ENCODE measurements around the gene WWTR1.

WWTR1 gene

DNA sequence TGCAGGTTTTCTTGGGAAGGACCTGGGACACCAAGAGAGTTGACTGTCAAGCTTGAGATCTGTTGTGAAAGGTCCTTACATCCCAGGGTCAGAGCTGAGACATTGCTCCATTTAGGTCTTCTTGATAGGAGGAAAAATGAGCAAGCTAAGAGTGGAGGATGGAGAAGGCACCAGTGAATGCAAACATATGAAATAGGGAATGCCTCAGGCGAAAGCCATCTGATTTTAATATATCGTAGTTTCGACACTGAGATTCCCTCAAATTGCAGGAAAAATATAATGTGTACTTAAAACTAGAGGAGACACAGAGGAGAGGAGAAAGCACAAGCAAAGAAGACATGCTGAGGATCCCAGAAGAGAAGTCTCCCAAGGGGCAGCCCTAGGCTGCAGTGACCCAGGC lies 97.8 kb downstream of the WWTR1 start:
- DNase-seq: no peak

DNA sequence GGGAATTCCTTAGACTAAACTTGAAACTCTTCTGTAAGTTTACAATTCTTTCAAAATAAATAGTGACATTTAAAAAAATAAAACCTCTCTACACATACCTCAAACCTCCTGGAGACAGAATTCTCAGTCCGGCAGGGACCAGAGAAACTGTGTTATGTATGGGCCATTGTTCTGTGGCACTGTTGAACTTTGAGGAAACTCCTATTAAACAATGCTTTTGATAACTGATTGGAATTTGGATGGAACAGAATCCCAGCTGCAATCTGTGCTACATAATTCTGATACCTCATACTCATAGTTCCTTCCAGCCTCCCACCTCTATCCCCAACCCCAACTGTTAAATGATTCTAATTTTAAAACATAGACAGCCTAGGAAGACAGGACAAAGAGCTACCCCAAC lies 98.3 kb downstream of the WWTR1 start:
- DNase-seq: no peak

- no peak for DNase-seq
Observed at GRCh38 chr3:149555927-149556326, 101.9 kb downstream of the WWTR1 start.

DNA sequence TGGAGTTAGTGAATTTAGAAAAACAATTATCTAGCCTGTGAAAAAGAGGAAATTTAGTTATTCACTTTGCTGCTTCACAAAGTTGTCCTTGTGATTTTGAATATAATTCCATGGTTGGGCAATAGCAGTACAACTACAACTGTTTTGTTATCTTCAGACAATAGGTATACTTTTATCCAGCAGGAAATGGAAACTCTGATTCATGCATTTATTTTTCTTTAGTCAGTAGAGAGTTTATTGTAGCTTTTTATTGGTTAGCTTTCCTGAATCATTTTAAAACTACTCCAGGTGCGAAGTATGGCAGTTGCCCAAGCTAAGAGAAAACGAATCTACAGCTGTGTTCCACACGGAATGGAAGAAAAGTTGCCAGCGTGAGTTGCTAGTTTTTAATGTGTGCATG lies 103.0 kb downstream of the WWTR1 start:
- DNase-seq: peak; percentile 8

DNA sequence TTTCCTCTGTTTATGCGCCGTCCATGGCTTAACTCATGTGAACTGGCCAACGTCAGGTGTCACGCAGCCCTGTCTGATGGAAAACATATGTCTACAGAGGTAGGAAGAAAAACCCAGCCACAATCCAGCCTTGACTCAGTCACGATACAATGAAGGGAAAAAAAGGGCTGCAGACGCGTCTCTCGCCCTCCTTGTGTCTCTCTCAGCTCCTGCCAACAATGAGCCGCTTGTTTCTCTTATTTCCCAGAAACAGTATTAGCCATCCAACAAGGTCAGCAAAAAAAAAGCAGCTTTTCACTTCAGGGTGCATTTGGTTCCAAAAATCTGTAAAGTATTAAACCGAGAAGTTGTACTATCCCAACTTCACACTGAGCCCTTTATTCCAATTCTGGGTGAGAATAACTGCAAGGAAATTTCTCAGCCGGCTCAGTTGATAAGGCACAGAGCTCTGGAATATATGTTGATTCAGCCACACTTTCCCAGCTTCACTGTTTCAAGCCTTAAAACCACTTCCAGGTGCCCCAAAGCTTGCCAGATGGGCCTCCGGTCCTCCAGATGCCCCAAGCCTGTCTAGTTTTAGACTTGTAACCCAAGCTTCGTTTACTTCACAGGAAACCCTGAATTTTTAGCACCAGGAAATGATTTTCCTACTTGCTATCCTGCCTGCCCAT lies 103.9 kb downstream of the WWTR1 start:
- no peak for DNase-seq

- no peak for DNase-seq
Observed at GRCh38 chr3:149552700-149553099, 105.1 kb downstream of the WWTR1 start.

GRCh38 chr3:149551500-149551899 lies 106.3 kb downstream of the WWTR1 start:
- DNase-seq: no peak

DNA sequence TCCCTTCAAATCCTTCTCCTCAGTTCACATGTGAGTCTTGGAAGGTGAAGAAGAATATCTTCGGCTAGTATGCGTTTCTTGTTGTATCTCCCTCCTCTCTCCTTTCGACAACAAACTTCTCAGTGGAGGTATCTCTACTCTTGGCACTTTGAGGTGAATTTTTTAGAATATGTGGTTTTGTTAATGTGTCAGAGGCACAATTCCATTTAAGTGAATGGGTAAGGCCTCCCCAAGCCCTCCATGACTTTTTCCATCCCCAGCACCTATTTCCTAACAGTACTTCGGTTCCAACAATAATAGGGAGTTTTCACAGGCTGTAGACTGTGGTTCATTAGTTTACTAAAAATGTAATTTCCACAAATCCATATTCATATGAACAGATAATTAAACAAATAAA lies 109.2 kb downstream of the WWTR1 start:
- DNase-seq: no peak

- no peak for DNase-seq
Observed at GRCh38 chr3:149547954-149548668, 109.7 kb downstream of the WWTR1 start.

- no peak for DNase-seq
Observed at GRCh38 chr3:149547413-149547812, 110.4 kb downstream of the WWTR1 start.

GRCh38 chr3:149545049-149545448 lies 112.8 kb downstream of the WWTR1 start:
- no peak for DNase-seq

DNA sequence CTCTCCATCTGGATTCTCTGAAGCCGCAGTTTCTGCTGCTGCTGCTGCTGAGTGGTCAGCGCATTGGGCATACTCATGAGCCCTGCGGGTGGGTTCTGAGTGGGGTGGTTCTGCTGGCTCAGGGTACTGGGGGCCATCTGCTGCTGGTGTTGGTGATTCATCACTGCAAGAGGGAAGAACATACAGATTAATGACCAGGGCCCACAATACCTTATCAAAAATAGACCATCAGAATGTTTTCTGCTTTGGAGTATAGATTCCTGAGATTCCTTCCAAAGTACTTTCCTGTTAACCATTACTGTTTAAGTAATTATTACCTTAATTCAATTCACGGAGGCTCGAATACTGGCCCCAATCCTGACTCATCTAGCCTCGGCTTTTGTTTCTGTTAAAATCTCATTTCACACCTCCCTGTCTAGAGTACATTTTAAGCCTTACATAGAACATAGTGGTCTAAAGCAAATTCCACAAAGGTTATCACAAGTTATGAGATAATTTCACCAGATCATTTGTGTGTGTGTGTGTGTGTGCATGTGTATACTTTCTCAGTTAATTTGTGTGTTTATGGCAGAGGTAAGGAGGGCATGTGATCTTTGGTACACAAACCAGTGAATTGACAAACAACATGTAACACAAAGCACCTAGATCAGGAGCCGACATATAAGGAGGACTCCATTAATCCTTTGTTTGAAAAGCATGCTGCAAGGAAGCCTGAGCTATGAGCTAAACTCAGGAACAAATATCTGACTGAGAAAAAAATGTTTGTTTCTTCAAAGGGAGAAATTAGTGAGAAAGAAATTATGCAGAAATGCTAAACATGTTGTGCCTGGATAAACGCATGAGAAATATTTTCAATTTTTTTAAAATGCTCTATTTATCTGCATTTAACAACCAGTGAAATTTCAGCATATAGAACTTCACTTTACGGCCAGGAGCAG lies 115.2 kb downstream of the WWTR1 start:
- DNase-seq: no peak

DNA sequence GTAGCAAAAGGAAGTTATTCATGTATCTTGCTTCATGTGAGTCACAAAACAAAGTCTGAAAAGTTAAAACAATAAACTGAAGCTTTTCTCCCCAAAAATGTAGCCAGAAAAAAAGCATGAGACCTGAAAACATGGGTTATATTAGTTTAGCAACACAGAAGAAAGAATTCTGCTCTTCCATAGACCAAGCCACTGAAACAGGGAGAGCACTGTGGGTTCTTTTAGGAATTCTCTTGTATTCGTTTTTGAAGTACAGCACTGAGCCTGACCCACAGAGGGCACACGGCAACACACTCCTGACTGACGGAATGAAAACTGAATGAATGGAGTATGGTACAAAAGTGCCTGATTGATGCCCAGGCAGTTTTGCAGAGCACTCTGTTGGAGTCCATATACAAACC lies 116.7 kb downstream of the WWTR1 start:
- DNase-seq: no peak

GRCh38 chr3:149538371-149538770 lies 119.5 kb downstream of the WWTR1 start:
- no peak for DNase-seq

- DNase-seq: no peak
Observed at GRCh38 chr3:149536429-149536828, 121.4 kb downstream of the WWTR1 start.

- no peak for DNase-seq
Observed at GRCh38 chr3:149535333-149535685, 122.5 kb downstream of the WWTR1 start.

- DNase-seq: no peak
Observed at GRCh38 chr3:149534671-149535332, 123.0 kb downstream of the WWTR1 start.

DNA sequence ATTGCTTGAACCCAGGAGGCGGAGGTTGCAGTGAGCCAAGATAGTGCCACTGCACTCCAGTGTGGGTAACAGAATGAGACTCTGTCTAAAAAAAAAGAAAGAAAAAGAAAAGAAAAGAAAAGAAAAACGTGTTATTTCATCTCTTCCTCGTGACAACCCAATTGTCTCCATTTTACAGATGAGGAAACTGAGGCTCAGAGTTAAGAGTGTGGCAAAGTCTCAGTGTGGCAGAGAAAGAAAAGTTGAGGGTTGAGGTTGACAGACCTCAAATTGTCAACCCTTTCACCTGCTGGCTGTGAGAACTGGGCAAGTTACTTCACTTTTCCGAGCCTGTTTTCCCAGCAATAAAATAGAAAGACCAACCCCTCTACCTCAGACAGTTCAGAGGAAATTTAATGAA lies 123.7 kb downstream of the WWTR1 start:
- no peak for DNase-seq

DNA sequence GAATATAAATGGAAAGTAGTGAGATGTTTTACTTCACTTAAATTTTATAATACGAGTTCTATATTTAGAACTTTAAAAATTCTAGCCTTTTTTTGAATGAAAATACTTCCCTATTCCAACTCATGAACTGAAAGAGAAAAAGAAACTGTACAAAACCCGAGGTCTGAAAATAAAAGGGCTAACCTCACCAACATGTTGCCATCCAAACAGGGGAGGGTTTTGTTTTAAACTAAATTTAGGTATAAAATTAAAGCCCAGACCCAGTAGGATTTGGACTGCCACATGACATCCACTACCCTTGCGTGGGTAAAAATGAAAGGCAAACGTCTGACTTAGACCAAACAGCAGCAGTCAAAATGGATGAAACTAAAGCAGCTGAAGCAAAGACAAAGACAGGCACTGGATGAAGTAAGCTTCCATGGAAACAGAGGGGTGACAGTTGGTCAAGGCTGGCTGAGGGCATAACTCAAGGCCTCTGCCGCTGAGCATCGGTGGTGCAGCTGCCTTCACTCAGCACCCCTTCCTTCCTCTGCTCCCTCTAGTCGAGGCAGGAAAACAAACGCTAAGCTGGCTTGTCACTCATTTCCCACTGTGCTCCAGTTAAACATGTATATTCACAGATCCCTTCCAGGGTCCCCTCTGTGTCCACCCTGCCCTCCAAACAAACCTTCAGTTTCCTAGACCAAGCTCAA lies 125.2 kb downstream of the WWTR1 start:
- no peak for DNase-seq

GRCh38 chr3:149529099-149529498 lies 128.7 kb downstream of the WWTR1 start:
- no peak for DNase-seq

GRCh38 chr3:149528340-149528650 lies 129.5 kb downstream of the WWTR1 start:
- DNase-seq: no peak

GRCh38 chr3:149527531-149528339 lies 130.1 kb downstream of the WWTR1 start:
- DNase-seq: no peak

Data from activated CD4-positive, alpha-beta T cell treated with anti-CD3 and anti-CD28 coated beads, Interleukin-2, amount 50 U/mL, for 16 hours (primary cell).